ENCODE results near the gene OBSCN.
A peak's percentile ranks its signal among the peaks of the same experiment; 100 is the strongest.

Gene OBSCN

GRCh38 chr1:228371741-228372182, 163.9 kb downstream of the OBSCN start:
- DNase-seq: no peak

GRCh38 chr1:228372183-228373003, 164.5 kb downstream of the OBSCN start:
- no peak for DNase-seq

- DNase-seq: no peak
Measured at GRCh38 chr1:228373004-228373680, 165.3 kb downstream of the OBSCN start.

DNA sequence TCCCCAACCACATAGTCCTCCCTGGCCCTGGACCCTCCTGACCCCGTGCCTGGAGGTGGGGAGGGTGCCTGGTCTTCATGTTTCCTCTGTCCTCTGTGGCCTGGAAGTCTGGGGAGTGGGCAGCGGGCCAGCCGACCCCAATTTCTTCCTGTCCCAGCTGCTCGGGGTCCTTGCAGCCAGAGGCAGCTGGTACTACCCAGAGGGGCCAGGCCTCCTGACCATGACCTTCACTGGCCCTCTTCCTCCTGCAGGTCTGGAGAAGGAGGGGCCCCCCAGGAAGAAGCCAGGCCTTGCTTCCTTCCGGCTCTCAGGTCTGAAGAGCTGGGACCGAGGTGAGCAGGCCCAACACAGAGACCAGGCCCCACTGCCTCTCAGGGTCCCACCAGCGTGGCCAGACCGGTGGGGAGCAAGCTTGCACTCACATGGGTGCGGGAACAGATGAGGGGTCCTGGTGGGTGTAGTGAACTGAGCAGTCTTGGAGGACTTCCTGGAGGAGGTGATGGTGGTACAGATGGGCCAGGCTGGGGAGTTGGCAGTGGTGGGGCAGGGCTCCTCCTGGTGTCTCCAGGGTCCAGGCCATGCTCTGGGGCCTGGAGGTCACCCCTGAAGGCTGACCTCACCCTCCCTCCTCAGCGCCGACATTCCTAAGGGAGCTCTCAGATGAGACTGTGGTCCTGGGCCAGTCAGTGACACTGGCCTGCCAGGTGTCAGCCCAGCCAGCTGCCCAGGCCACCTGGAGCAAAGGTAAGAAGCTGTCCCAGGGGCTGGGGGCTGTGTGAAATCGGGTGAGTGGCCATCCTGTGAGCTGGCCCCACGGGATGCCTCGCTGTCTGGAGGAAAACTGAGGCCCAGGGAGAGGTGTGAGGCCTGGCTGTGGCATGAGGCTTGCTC, 166.1 kb downstream of the OBSCN start:
- DNase-seq: no peak

- no peak for DNase-seq
Measured at GRCh38 chr1:228374711-228375577, 167.1 kb downstream of the OBSCN start.

DNA sequence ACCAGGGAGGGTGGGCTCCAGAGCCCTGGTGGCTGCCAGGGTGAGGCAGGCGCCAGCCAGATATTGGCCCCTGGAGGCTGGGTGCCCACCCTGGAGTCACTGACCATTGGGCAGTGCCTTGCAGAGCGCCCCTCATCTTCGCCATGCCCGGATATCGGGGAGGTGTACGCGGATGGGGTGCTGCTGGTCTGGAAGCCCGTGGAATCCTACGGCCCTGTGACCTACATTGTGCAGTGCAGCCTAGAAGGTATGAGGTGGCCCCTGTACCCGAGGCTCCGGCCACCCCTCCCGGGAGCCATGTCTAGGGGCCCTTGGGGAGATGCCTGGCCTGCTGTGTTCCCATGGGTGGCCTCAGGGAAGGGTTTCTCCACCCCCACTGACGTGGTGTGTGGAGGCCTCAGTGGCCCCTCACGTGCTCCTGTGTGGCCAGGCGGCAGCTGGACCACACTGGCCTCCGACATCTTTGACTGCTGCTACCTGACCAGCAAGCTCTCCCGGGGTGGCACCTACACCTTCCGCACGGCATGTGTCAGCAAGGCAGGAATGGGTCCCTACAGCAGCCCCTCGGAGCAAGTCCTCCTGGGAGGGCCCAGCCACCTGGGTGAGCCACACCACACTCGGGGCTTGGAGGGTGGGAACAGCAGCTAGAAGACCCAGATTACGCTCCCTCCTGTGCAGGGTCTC, 167.9 kb downstream of the OBSCN start:
- DNase-seq: no peak

- no peak for DNase-seq
Measured at GRCh38 chr1:228376262-228376628, 168.4 kb downstream of the OBSCN start.

GRCh38 chr1:228376651-228377631, 169.1 kb downstream of the OBSCN start:
- no peak for DNase-seq

DNA sequence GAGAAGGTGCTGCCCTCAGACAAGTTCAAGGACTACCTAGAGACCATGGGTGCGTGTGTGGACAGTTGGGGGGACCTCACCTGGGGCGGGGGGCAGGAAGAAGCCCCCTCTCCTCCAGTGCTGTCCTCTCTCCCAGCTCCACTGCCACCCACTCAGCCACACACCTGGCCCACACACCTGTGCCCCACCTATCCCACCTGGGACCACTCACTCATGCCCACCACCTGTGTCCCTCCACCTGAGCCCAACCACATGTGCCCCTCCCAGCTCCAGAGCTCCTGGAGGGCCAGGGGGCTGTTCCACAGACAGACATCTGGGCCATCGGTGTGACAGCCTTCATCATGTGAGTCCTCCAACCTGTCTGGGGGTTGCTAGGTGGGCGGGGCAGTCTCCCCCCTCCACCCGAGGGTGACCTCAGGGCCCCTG, 169.8 kb downstream of the OBSCN start:
- no peak for DNase-seq

GRCh38 chr1:228378090-228378872, 170.4 kb downstream of the OBSCN start:
- DNase-seq: peak; percentile 78 to 82

DNA sequence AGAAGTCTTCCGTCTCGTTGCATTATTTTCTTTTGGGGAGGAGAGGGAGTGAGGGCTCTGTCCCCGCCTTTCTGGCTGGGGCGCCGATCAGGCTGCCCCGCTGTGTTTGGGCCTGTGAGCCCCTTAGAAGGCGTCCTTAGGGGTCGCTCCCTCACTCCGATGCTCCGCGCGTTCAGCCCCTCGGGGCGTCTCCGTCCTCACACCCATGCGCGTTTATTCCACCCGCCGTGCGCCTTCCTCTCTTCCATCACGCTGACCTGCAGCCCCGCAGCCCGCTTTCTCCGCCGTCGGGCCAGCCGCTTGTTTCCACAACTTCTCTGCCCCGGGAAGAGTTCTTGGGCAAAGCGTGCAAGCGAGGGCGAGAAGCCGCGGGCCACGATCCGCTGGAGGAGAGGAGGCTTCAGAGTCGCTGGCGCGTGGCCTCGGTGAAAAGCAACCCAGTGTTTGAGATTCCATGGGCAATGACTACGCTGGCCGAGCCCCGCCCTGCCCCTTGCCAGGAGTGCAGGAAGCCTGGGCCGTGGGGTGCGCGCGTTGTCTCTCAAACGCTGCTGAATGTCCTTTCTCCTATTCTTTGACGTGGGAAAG, 171.1 kb downstream of the OBSCN start:
- peak in 1 of 2 experiments; percentile 18 for DNase-seq

DNA sequence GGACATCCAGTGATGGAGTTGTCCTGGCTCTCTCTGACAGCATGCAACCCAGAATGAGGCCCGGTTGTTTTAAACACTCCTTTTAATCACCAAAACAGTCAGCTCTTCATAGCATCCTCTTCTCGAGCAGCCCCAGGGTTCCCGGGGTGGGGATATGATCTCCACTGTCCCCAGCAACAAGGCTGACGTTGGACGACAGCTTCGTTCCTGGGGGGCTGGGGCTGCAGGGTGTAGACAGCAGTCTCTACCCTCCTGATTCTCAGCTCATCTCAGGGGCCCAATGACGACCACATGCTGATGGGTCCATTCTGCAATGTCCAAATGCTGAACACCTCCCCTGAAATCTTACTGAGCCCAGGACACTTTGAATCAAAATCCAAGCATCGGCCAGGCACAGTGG, 171.8 kb downstream of the OBSCN start:
- DNase-seq: no peak

GRCh38 chr1:228381356-228381755, 173.5 kb downstream of the OBSCN start:
- DNase-seq: no peak

- no peak for DNase-seq
Measured at GRCh38 chr1:228383773-228384172, 175.9 kb downstream of the OBSCN start.

- no peak for DNase-seq
Measured at GRCh38 chr1:228385232-228385631, 177.4 kb downstream of the OBSCN start.

DNA sequence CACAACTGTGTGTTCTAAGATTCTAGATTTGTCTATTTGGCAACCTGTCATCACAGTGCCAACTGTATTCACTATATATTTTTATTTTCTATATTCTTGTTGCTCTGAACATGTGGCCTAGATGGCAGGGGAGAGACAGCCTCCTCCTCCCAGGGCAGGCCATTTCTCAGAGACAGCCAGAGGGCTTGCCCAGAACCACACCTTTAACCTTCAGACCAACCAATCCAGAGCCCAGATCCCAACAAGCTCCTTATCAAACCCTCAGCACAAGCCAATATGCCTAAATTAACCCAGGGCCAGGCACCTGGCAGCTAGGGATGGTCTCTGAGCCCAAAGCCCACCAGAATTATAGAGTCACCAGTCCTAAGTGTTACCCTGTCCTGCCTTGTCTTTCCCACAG, 179.5 kb downstream of the OBSCN start:
- no peak for DNase-seq

GRCh38 chr1:228390649-228391048, 182.8 kb downstream of the OBSCN start:
- no peak for DNase-seq

DNA sequence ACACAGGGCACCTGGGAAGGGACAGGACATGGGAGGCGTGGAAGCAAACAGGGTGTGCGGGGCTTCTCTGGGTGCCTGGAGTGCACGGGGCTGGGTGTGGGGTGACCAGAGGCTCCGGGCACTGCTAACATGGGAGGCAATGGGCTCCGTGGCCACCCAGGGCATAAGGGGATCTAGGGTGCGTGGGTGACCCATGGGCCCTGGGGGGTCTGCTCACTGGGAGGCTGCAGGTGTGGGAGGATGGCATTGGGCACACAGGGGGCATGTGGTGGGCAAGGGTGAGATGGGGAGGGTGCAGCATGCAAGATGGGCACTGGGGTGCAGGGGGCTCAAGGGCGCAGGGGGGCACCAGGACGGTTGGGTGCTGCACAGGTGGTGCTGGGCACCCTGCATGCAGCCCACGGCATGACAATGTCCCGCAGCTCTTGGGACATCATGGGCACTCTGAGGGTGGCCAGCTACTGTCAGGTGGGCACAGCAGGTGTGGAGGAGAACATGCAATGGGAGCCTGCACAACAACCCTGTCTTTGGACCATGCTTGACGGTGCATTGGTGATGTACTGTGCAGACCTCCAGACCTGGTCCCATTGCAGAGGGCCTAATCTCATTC, 183.7 kb downstream of the OBSCN start:
- DNase-seq: no peak
